Lower lobe of right lung (tissue), 2 donors: ENCODE data around the gene ADAMTS17. TPM values are rescaled to one million over a fixed set of nuclear protein-coding genes. Genes with fewer than 3 reads are reported as not detected.
A peak's percentile ranks its signal among the peaks of the same experiment; 100 is the strongest.

Experiments
- ATAC-seq, 2 donors: fragments of 200-7000 bp; cut with Tn5 transposase; one replicate each; pipeline ENCODE4 v1.9.1; 2020 to 2022; ENCODE audit warnings: mild to moderate bottlenecking in 2 of 2, moderate library complexity in 2 of 2
- DNase-seq: peaks from one replicate; pipeline ENCODE4 v3.0.0-alpha.2; 2020
- H3K27ac ChIP-seq: fragments of 200-600 bp; one replicate; pipeline ENCODE4 v1.8.0; 2022
- H3K27me3 ChIP-seq: fragments of 200-600 bp; one replicate; pipeline ENCODE4 v1.8.0; 2022; ENCODE audit warnings: low read depth
- H3K36me3 ChIP-seq: fragments of 200-600 bp; one replicate; pipeline ENCODE4 v1.8.0; 2022; ENCODE audit warnings: mild to moderate bottlenecking
- H3K4me1 ChIP-seq: fragments of 200-600 bp; one replicate; pipeline ENCODE4 v1.8.0; 2022
- H3K4me3 ChIP-seq: fragments of 200-600 bp; one replicate; pipeline ENCODE4 v1.8.0; 2022; ENCODE audit warnings: mild to moderate bottlenecking
- H3K9me3 ChIP-seq: fragments of 200-600 bp; one replicate; pipeline ENCODE4 v1.8.0; 2022
- intact Hi-C: fragments of 100-400 bp; cut with DNase I; formaldehyde crosslinking; loops from one replicate; pipeline ENCODE4 v1.11.0; 2022
- total RNA-seq: library from RNA; stranded (reverse); fragmentation: NEBNext Ultra II Directional; extraction: Animal tissue kit (Norgen Biotek cat#: 25700); gene quantifications from one replicate; pipeline ENCODE4 v1.2.1, GENCODE V29; 2021
- TF ChIP-seq, protein P1 (sequence below): fragments of 200-600 bp; IDR thresholded peaks from one replicate; pipeline ENCODE4 v1.8.0; 2022; ENCODE audit warnings: antibody characterized with exemption, mild to moderate bottlenecking
- donor health status: DM: no; HTN: yes; CAD: no; lungs with severe emphysema.

ADAMTS17 gene
- total RNA-seq, 1 donor from 2014 or later, result 3.0 TPM

DNA sequence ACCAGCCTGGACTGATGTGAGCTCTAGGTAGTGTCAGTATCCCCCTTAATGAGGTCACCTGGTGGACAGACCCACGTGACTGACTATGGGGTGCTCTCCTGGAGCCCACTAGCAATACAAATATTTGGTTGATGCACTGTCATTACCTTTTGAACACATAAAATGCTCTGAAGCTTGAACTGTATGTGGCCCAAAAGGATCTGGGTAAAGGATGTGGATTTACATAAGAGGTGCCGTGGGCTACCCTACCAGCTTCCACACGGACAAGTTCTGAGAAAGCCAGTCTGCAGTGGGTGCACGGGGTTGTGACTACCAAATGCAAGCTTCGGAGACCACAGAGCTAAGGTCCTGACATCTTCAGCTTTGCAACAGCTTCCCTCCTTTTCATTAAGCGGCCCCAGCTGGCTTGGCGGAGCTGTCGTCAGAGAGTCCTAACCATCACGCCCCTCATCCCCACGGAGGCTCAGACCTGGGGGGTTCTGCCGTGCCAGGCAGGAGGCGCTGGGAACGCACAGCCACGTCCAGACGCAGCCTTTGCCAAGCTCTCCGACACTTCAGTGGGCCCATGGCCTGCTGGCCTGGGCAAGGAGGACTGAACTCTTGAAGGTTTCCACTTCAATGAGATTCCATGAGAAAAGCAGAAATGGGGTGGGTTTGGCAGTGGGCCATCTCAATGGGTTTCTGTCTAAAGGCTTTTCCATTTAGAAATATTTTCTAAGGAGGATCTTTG lies 228.3 kb downstream of the ADAMTS17 start:
- ATAC-seq (peak in 1 of 2 donors; percentile 28), DNase-seq (no peak)
- TF ChIP-seq, protein P1, sequence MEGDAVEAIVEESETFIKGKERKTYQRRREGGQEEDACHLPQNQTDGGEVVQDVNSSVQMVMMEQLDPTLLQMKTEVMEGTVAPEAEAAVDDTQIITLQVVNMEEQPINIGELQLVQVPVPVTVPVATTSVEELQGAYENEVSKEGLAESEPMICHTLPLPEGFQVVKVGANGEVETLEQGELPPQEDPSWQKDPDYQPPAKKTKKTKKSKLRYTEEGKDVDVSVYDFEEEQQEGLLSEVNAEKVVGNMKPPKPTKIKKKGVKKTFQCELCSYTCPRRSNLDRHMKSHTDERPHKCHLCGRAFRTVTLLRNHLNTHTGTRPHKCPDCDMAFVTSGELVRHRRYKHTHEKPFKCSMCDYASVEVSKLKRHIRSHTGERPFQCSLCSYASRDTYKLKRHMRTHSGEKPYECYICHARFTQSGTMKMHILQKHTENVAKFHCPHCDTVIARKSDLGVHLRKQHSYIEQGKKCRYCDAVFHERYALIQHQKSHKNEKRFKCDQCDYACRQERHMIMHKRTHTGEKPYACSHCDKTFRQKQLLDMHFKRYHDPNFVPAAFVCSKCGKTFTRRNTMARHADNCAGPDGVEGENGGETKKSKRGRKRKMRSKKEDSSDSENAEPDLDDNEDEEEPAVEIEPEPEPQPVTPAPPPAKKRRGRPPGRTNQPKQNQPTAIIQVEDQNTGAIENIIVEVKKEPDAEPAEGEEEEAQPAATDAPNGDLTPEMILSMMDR, result no peak
- intact Hi-C loops, result no loop called here
- Histone ChIP-seq H3K27ac (peak overlapping the region; percentile 80), H3K27me3 (no peaks in the 10 kb centered on the region), H3K4me3 (no peak overlapping the region), H3K36me3 (no peaks in the 10 kb centered on the region), H3K9me3 (no peaks in the 10 kb centered on the region), H3K4me1 (peaks cover 44% of the 10 kb centered on the region)

DNA sequence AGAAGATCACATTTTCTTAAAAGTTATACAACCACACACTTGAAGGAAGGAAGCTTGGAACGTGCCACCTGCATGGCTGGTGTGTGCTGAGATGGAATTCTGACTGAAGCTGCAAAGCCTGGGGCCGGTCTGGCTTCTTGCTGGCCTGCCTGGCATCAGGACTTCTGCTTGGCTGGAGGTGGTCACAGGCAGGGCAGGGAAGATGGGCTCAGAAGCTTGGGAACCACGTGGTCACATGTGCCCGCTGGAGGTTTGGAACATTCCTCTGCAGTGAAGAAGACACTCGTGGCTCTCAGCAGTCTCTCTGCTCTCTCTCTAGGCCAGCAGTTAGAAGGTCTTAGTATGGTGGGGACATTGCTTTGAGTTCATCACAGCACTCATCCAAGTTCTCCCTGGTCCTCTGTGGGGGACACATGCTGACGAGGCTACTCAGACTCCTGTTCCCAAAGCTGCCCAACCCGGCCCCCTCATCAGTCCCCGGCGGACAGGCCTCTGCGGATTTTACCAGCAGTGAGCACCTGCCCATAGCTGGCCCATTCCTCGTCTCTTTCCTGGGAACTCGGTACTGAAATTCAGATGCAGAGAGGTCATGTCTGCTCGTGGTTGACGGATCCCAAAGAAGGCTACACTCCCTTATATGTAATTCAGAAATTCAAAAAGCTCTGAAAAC lies 229.0 kb downstream of the ADAMTS17 start:
- Histone ChIP-seq H3K27ac (peak overlapping the region; percentile 77), H3K4me1 (peaks cover 44% of the 10 kb centered on the region), H3K36me3 (no peaks in the 10 kb centered on the region), H3K9me3 (no peaks in the 10 kb centered on the region), H3K27me3 (no peaks in the 10 kb centered on the region), H3K4me3 (no peak overlapping the region)
- TF ChIP-seq, protein P1, result no peak
- DNase-seq (no peak), ATAC-seq (no peak)
- intact Hi-C loops, result no loop called here

DNA sequence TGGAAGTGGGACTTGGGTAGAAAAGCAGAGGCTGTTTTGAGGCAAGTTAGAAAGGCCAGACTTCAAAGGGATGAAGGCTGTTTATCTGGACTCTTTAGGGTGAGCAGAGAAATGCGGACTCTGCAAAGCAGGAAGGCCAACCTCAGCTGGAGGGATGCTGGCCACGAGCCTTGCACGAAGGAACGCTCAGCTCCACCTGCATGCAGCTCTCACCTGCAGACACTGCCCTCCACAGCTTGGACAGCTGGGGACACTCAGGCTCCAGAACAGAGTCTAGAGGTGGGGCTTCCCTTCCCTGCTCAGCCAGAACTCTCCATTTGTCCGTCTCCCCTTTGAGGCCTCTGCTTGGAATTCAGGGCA lies 229.7 kb downstream of the ADAMTS17 start:
- peaks cover 44% of the 10 kb centered on the region for H3K4me1 ChIP-seq
- no peaks in the 10 kb centered on the region for H3K27me3 ChIP-seq
- ATAC-seq, result no peak
- H3K9me3 ChIP-seq, result no peaks in the 10 kb centered on the region
- TF ChIP-seq, protein P1, result no peak
- no peak for DNase-seq
- H3K27ac ChIP-seq, result peak overlapping the region; percentile 77
- no peak overlapping the region for H3K4me3 ChIP-seq
- H3K36me3 ChIP-seq, result no peaks in the 10 kb centered on the region
- intact Hi-C loops, result no loop called here

DNA sequence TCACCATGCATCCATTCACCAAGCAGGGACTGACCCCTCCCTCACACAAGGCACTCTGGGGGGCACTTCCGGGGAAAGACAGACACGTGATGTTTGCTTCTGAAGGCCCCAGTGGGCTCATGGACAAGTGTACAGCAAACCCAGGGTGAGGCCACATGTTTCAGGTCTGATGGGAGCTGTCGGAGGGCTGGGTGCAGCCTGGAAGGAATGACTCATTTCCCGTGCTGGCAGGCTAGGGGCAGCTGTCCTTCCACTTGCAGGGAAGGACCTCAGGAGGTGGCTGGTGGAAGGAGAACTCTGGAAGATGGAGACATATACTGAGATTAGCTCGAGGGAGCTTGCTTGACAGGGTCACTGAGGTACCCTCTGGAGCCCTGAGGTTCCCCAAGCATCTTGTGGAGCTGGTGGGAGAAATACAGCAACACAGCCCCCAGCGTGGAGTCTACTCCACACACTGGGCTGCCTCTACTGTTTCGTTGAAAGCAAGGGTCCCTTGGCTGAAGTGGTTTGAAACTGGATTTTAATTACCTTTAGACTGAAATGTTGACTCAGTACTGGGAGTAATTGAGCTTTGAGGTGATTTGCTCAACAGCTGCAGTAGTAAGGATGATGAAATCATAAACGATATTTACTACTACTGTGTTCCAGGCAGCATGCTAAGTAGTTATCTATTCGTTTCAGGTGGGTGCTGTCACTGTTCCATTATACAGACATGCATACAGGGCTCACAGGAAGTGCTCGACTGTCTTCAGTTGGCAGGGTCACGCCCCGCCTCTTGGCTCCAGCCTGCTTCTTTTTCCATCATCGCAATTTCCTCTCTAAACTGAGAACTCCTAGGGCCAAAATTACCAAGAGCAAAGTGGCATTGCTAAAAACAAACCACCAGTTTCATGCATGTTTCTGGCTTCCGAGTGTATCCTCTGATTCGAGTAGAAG lies 230.4 kb downstream of the ADAMTS17 start:
- peaks cover 44% of the 10 kb centered on the region for H3K4me1 ChIP-seq
- no peaks in the 10 kb centered on the region for H3K36me3 ChIP-seq
- intact Hi-C loops, result no loop called here
- no peaks in the 10 kb centered on the region for H3K9me3 ChIP-seq
- TF ChIP-seq, protein P1, result no peak
- DNase-seq (no peak), ATAC-seq (peak in 1 of 2 donors; percentile 52)
- no peak overlapping the region for H3K4me3 ChIP-seq
- peak overlapping the region; percentile 77 for H3K27ac ChIP-seq
- no peaks in the 10 kb centered on the region for H3K27me3 ChIP-seq

DNA sequence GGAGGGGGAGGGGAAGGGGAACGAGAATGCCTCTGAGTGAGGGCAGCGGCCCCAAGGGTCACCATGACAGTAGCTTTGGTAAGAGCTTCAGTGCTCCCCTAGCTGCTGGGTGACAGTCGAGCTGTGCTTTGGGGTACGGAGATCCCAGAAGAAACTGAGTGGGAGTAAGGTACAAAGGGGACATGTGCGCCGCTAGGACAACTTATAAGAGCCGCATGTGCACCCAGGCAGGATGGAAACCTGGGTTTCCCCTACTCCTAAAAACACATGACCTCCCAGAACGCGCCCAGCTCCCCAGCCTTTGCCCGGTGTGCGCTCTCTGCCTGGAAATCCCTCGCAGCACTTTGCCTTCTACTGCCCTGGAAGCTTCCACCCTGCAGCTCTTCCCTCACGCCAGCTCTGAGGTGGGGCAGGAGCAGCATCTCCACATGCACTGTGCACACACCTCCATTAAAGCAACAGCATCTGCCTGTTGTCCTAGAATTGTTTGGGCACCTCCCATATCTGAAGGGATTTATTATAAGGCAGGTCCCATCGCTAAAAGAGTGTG lies 232.2 kb downstream of the ADAMTS17 start:
- no peaks in the 10 kb centered on the region for H3K36me3 ChIP-seq
- H3K27ac ChIP-seq, result no peak overlapping the region
- TF ChIP-seq, protein P1, result no peak
- H3K9me3 ChIP-seq, result no peaks in the 10 kb centered on the region
- intact Hi-C loops, result no loop called here
- no peak for DNase-seq
- no peak for ATAC-seq
- H3K27me3 ChIP-seq, result no peaks in the 10 kb centered on the region
- H3K4me3 ChIP-seq, result no peak overlapping the region
- peaks cover 35% of the 10 kb centered on the region for H3K4me1 ChIP-seq
